Activated naive CD4-positive, alpha-beta T cell treated with anti-CD3 and anti-CD28 coated beads for 36 hours (primary cell): Measurements from ENCODE around the gene NR5A2. TPM values are rescaled to one million over a fixed set of nuclear protein-coding genes. Genes with fewer than 3 reads are reported as not detected.

Source experiments
- CTCF ChIA-PET: fragments of 350-600 bp; sonication (Branson Sonifier 250); formaldehyde crosslinking; loops from one replicate; lab custom pipeline; 2021; ENCODE audit warnings: antibody characterized with exemption; lab: Charles Lee
- DNase-seq: peaks from one replicate; pipeline ENCODE4 v3.0.0-alpha.2; 2020
- H3K27ac Mint-ChIP-seq: one replicate; pipeline ENCODE4 v1.8.0; 2021; ENCODE audit warnings: mild to moderate bottlenecking, mixed read lengths
- H3K27me3 Mint-ChIP-seq: one replicate; pipeline ENCODE4 v1.8.0; 2021; ENCODE audit warnings: low read depth, mixed read lengths
- H3K36me3 Mint-ChIP-seq: one replicate; pipeline ENCODE4 v1.8.0; 2021; ENCODE audit warnings: low read depth, mixed read lengths
- H3K4me1 Mint-ChIP-seq: one replicate; pipeline ENCODE4 v1.8.0; 2021; ENCODE audit warnings: low read depth, mixed read lengths
- H3K4me3 Mint-ChIP-seq: one replicate; pipeline ENCODE4 v1.8.0; 2021; ENCODE audit warnings: mild to moderate bottlenecking, moderate library complexity, mixed read lengths
- H3K9me3 Mint-ChIP-seq: one replicate; pipeline ENCODE4 v1.8.0; 2021; ENCODE audit warnings: mixed read lengths
- intact Hi-C: fragments of 100-400 bp; cut with micrococcal nuclease; formaldehyde crosslinking; loops from one replicate; pipeline ENCODE4 v1.15.1; 2023
- total RNA-seq, 2 experiments: library from RNA; stranded (reverse); gene quantifications; one replicate each; pipeline ENCODE4 v1.2.3, GENCODE V29; 2021

NR5A2 gene
- total RNA-seq, 2 experiments from 2014 or later = not detected

GRCh38 chr1:200143347-200143746 lies 115.8 kb downstream of the NR5A2 start:
- Mint-ChIP-seq H3K4me1 (no peaks in the 10 kb centered on the region), H3K27ac (no peak overlapping the region), H3K36me3 (no peaks in the 10 kb centered on the region), H3K27me3 (no peaks in the 10 kb centered on the region), H3K4me3 (no peak overlapping the region), H3K9me3 (no peaks in the 10 kb centered on the region)
- CTCF ChIA-PET = interaction anchor here (0.7 to 0.8 kb wide), 2 partner anchors 9 to 136 kb away, joined by 3 read pairs; no protein-coding TSS in a partner anchor
- intact Hi-C loops = no loop called here
- no peak for DNase-seq

- CTCF ChIA-PET = interaction anchor here (1.0 kb wide), 1 partner anchor 26 kb away, joined by 3 read pairs; no protein-coding TSS in a partner anchor
Measured at GRCh38 chr1:200146100-200146499, 118.6 kb downstream of the NR5A2 start.

GRCh38 chr1:200147094-200147493 lies 119.6 kb downstream of the NR5A2 start:
- H3K36me3 Mint-ChIP-seq = no peaks in the 10 kb centered on the region
- no peak overlapping the region for H3K27ac Mint-ChIP-seq
- DNase-seq = no peak
- peaks cover 21% of the 10 kb centered on the region for H3K4me1 Mint-ChIP-seq
- H3K27me3 Mint-ChIP-seq = no peaks in the 10 kb centered on the region
- CTCF ChIA-PET = no interaction called here
- no peak overlapping the region for H3K4me3 Mint-ChIP-seq
- no peaks in the 10 kb centered on the region for H3K9me3 Mint-ChIP-seq
- intact Hi-C loops = no loop called here

More at GRCh38 chr1:200146100-200146499, 118.6 kb downstream of the NR5A2 start:
- no peaks in the 10 kb centered on the region for H3K9me3 Mint-ChIP-seq
- no peak overlapping the region for H3K4me3 Mint-ChIP-seq
- H3K27ac Mint-ChIP-seq = no peak overlapping the region
- no peaks in the 10 kb centered on the region for H3K27me3 Mint-ChIP-seq
- no peak for DNase-seq
- H3K36me3 Mint-ChIP-seq = no peaks in the 10 kb centered on the region
- peaks cover 15% of the 10 kb centered on the region for H3K4me1 Mint-ChIP-seq
- intact Hi-C loops = no loop called here

- Mint-ChIP-seq H3K36me3 (no peaks in the 10 kb centered on the region), H3K27me3 (no peaks in the 10 kb centered on the region), H3K4me3 (no peak overlapping the region), H3K9me3 (no peaks in the 10 kb centered on the region), H3K27ac (no peak overlapping the region), H3K4me1 (peaks cover 25% of the 10 kb centered on the region)
- DNase-seq = no peak
- intact Hi-C loops = no loop called here
- CTCF ChIA-PET = no interaction called here
Measured at GRCh38 chr1:200147742-200148141, 120.2 kb downstream of the NR5A2 start.

GRCh38 chr1:200150006-200150405 lies 122.5 kb downstream of the NR5A2 start:
- H3K9me3 Mint-ChIP-seq = no peaks in the 10 kb centered on the region
- no peak overlapping the region for H3K4me3 Mint-ChIP-seq
- CTCF ChIA-PET = no interaction called here
- H3K27me3 Mint-ChIP-seq = no peaks in the 10 kb centered on the region
- DNase-seq = no peak
- peak overlapping the region; percentile 68 for H3K27ac Mint-ChIP-seq
- H3K4me1 Mint-ChIP-seq = peaks cover 44% of the 10 kb centered on the region
- H3K36me3 Mint-ChIP-seq = no peaks in the 10 kb centered on the region
- intact Hi-C loops = loop anchor here (1.0 to 10.0 kb wide), 8 partner anchors 323 to 1545 kb away; partner anchors contain the start of gene KIF21B

- intact Hi-C loops = loop anchor here (1.0 to 10.0 kb wide), 8 partner anchors 323 to 1546 kb away; partner anchors contain the start of gene KIF21B
- no peaks in the 10 kb centered on the region for H3K9me3 Mint-ChIP-seq
- no peak overlapping the region for H3K4me3 Mint-ChIP-seq
- peak overlapping the region; percentile 68 for H3K27ac Mint-ChIP-seq
- H3K27me3 Mint-ChIP-seq = no peaks in the 10 kb centered on the region
- peak; percentile 24 for DNase-seq
- peaks cover 45% of the 10 kb centered on the region for H3K4me1 Mint-ChIP-seq
- H3K36me3 Mint-ChIP-seq = no peaks in the 10 kb centered on the region
- CTCF ChIA-PET = no interaction called here
Measured at GRCh38 chr1:200150721-200151120, 123.2 kb downstream of the NR5A2 start.

GRCh38 chr1:200152336-200152735 lies 124.8 kb downstream of the NR5A2 start:
- Mint-ChIP-seq H3K36me3 (no peaks in the 10 kb centered on the region), H3K27ac (no peak overlapping the region), H3K27me3 (no peaks in the 10 kb centered on the region), H3K4me1 (peaks cover 45% of the 10 kb centered on the region), H3K9me3 (no peaks in the 10 kb centered on the region), H3K4me3 (no peak overlapping the region)
- DNase-seq = no peak
- CTCF ChIA-PET = no interaction called here
- intact Hi-C loops = loop anchor here (5.0 to 10.0 kb wide), 7 partner anchors 475 to 1548 kb away; partner anchors contain the start of gene KIF21B

- H3K4me1 Mint-ChIP-seq = peaks cover 45% of the 10 kb centered on the region
- no peaks in the 10 kb centered on the region for H3K36me3 Mint-ChIP-seq
- H3K4me3 Mint-ChIP-seq = peak overlapping the region; percentile 24
- intact Hi-C loops = loop anchor here (1.0 to 10.0 kb wide), 17 partner anchors 14 to 1549 kb away; partner anchors contain the start of genes KIF21B and ZNF281
- CTCF ChIA-PET = interaction anchor here (0.5 to 1.1 kb wide), 6 partner anchors 13 to 357 kb away, joined by 3 to 6 read pairs (median 3); no protein-coding TSS in a partner anchor
- peak overlapping the region; percentile 97 for H3K27ac Mint-ChIP-seq
- no peaks in the 10 kb centered on the region for H3K27me3 Mint-ChIP-seq
- H3K9me3 Mint-ChIP-seq = no peaks in the 10 kb centered on the region
- DNase-seq = peak; percentile 86
Measured at GRCh38 chr1:200153277-200154055, 126.0 kb downstream of the NR5A2 start.

- Mint-ChIP-seq H3K36me3 (no peaks in the 10 kb centered on the region), H3K9me3 (no peaks in the 10 kb centered on the region), H3K4me3 (peak overlapping the region; percentile 10), H3K4me1 (peaks cover 45% of the 10 kb centered on the region), H3K27ac (peak overlapping the region; percentile 87), H3K27me3 (no peaks in the 10 kb centered on the region)
- CTCF ChIA-PET = interaction anchor here (0.6 to 1.1 kb wide), 2 partner anchors 160 to 356 kb away, joined by 3 read pairs; no protein-coding TSS in a partner anchor
- peak; percentile 74 for DNase-seq
- intact Hi-C loops = loop anchor here (5.0 to 10.0 kb wide), 7 partner anchors 473 to 1549 kb away; partner anchors contain the start of gene KIF21B
Measured at GRCh38 chr1:200154069-200154767, 126.7 kb downstream of the NR5A2 start.

GRCh38 chr1:200157715-200158114 lies 130.2 kb downstream of the NR5A2 start:
- intact Hi-C loops = loop anchor here (10.0 kb wide), 3 partner anchors 1223 to 1553 kb away; no protein-coding TSS in a partner anchor
- H3K27ac Mint-ChIP-seq = no peak overlapping the region
- no peaks in the 10 kb centered on the region for H3K9me3 Mint-ChIP-seq
- H3K4me3 Mint-ChIP-seq = no peak overlapping the region
- H3K4me1 Mint-ChIP-seq = peaks cover 20% of the 10 kb centered on the region
- no peaks in the 10 kb centered on the region for H3K27me3 Mint-ChIP-seq
- no peaks in the 10 kb centered on the region for H3K36me3 Mint-ChIP-seq
- CTCF ChIA-PET = interaction anchor here (1.0 to 1.1 kb wide), 2 partner anchors 12 to 18 kb away, joined by 3 read pairs; no protein-coding TSS in a partner anchor
- DNase-seq = no peak

- no peaks in the 10 kb centered on the region for H3K36me3 Mint-ChIP-seq
- H3K27me3 Mint-ChIP-seq = no peaks in the 10 kb centered on the region
- no peak for DNase-seq
- H3K27ac Mint-ChIP-seq = no peak overlapping the region
- no peak overlapping the region for H3K4me3 Mint-ChIP-seq
- CTCF ChIA-PET = no interaction called here
- no peaks in the 10 kb centered on the region for H3K9me3 Mint-ChIP-seq
- H3K4me1 Mint-ChIP-seq = no peaks in the 10 kb centered on the region
- intact Hi-C loops = no loop called here
Measured at GRCh38 chr1:200161801-200162200, 134.3 kb downstream of the NR5A2 start.

GRCh38 chr1:200162258-200162657 lies 134.7 kb downstream of the NR5A2 start:
- CTCF ChIA-PET = no interaction called here
- Mint-ChIP-seq H3K4me3 (no peak overlapping the region), H3K27me3 (no peaks in the 10 kb centered on the region), H3K9me3 (no peaks in the 10 kb centered on the region), H3K36me3 (no peaks in the 10 kb centered on the region), H3K4me1 (no peaks in the 10 kb centered on the region), H3K27ac (no peak overlapping the region)
- no peak for DNase-seq
- intact Hi-C loops = no loop called here
